HepG2 (cell line): ENCODE data around the gene APBB2. TPM values are rescaled to one million over a fixed set of nuclear protein-coding genes. Genes with fewer than 3 reads are reported as not detected.

ENCODE experiments used
- ATAD3A ChIP-seq: sonication (generic); formaldehyde crosslinking; IDR thresholded peaks from 2 replicates; pipeline ENCODE4 v1.4.0; 2020; ENCODE audit warnings: missing genetic modification reagents
- BHLHE40 ChIP-seq: IDR thresholded peaks from 2 replicates; pipeline ENCODE4 v1.6.1; 2011; ENCODE audit warnings: low read length, improper control_type of control experiment
- ELK4 ChIP-seq: sonication (generic); formaldehyde crosslinking; IDR thresholded peaks from 2 replicates; pipeline ENCODE4 v1.9.0; 2021; ENCODE audit warnings: missing genetic modification reagents, borderline replicate concordance
- GRHL1 ChIP-seq: sonication (generic); formaldehyde crosslinking; conservative IDR thresholded peaks from 2 replicates; pipeline ENCODE4 v1.8.0; 2022; ENCODE audit warnings: missing genetic modification reagents
- HNF1B ChIP-seq: sonication (generic); formaldehyde crosslinking; IDR thresholded peaks from 2 replicates; pipeline ENCODE4 v1.5.1; 2020; ENCODE audit warnings: mild to moderate bottlenecking, moderate library complexity, missing genetic modification reagents
- KLF6 ChIP-seq: IDR thresholded peaks from 2 replicates; pipeline ENCODE4 v1.8.0; 2016; ENCODE audit warnings: missing biosample characterization, missing genetic modification reagents
- MED8 ChIP-seq: sonication (generic); formaldehyde crosslinking; IDR thresholded peaks from 2 replicates; pipeline ENCODE4 v1.8.1; 2023; ENCODE audit warnings: mild to moderate bottlenecking, missing genetic modification reagents; ENCODE audit not compliant: insufficient replicate concordance
- MLLT10 ChIP-seq: sonication (generic); formaldehyde crosslinking; IDR thresholded peaks from 2 replicates; pipeline ENCODE4 v1.4.0; 2020; ENCODE audit warnings: missing genetic modification reagents
- NFIB ChIP-seq: sonication (generic); formaldehyde crosslinking; IDR thresholded peaks from 2 replicates; pipeline ENCODE4 v1.9.0; 2021; ENCODE audit warnings: missing genetic modification reagents, mild to moderate bottlenecking, borderline replicate concordance
- NONO ChIP-seq, 2 experiments: fragments of 450-650 bp in 1 of 2; sonication (generic) in 1 of 2; formaldehyde crosslinking in 1 of 2; IDR thresholded peaks in 1 of 2; conservative IDR thresholded peaks in 1 of 2; 2 replicates each; pipeline versions ENCODE4 v1.6.1 to v1.8.0; 2017 to 2022; ENCODE audit warnings: mild to moderate bottlenecking in 1 of 2, missing genetic modification reagents in 1 of 2, moderate library complexity in 1 of 2
- RELA ChIP-seq: sonication (generic); formaldehyde crosslinking; IDR thresholded peaks from 2 replicates; pipeline ENCODE4 v1.4.0; 2020; ENCODE audit warnings: missing genetic modification reagents
- RFX5 ChIP-seq: IDR thresholded peaks from 2 replicates; pipeline ENCODE4 v1.6.1; 2011; ENCODE audit warnings: low read depth, low read length, improper control_type of control experiment
- SIN3B ChIP-seq: fragments of 150-350 bp; IDR thresholded peaks from 2 replicates; pipeline ENCODE4 v1.6.1; 2014; ENCODE audit warnings: low read length
- SKI ChIP-seq: fragments of 450-650 bp; IDR thresholded peaks from one replicate; pipeline ENCODE4 v1.6.1; 2018; ENCODE audit warnings: mild to moderate bottlenecking; ENCODE audit not compliant: partially characterized antibody
- SMARCC2 ChIP-seq: fragments of 450-650 bp; IDR thresholded peaks from 2 replicates; pipeline ENCODE4 v1.6.1; 2017; ENCODE audit warnings: antibody characterized with exemption, mild to moderate bottlenecking
- TBL1XR1 ChIP-seq: fragments of 150-350 bp; IDR thresholded peaks from 2 replicates; pipeline ENCODE4 v1.6.1; 2014; ENCODE audit warnings: borderline replicate concordance, low read length; ENCODE audit not compliant: partially characterized antibody
- ZBTB39 ChIP-seq: sonication (generic); formaldehyde crosslinking; IDR thresholded peaks from 2 replicates; pipeline ENCODE4 v1.5.0; 2020; ENCODE audit warnings: missing genetic modification reagents
- ZBTB43 ChIP-seq: sonication (generic); formaldehyde crosslinking; conservative IDR thresholded peaks from 2 replicates; pipeline ENCODE4 v1.4.0; 2020; ENCODE audit warnings: missing genetic modification reagents
- ZKSCAN1 ChIP-seq: fragments of 150-350 bp; IDR thresholded peaks from 2 replicates; pipeline ENCODE4 v1.6.1; 2014; ENCODE audit warnings: low read length
- ZNF34 ChIP-seq: sonication (generic); formaldehyde crosslinking; IDR thresholded peaks from 2 replicates; pipeline ENCODE4 v1.4.0; 2020; ENCODE audit warnings: mild to moderate bottlenecking, missing genetic modification reagents, borderline replicate concordance
- ZNF546 ChIP-seq: sonication (generic); formaldehyde crosslinking; conservative IDR thresholded peaks from 2 replicates; pipeline ENCODE4 v1.8.1; 2023; ENCODE audit warnings: mild to moderate bottlenecking, missing genetic modification reagents
- ZSCAN12 ChIP-seq: sonication (generic); formaldehyde crosslinking; IDR thresholded peaks from 2 replicates; pipeline ENCODE4 v1.9.0; 2021; ENCODE audit warnings: mild to moderate bottlenecking, missing genetic modification reagents
- polyA plus RNA-seq, 8 experiments: library from polyadenylated mRNA; depleted of rRNA in 3 of 8; stranded (reverse) in 7 of 8; unstranded in 1 of 8; fragments of >200 nt; fragmentation: Illumina TruSeq in 4 of 8; extraction: Trizol in 4 of 8; gene quantifications; 2 replicates each; pipeline versions ENCODE4 v1.2.1 to v1.2.3, GENCODE V29; 2011 to 2016; ENCODE audit warnings: low read depth in 4 of 8, missing spikeins in 1 of 8, mixed read lengths in 1 of 8; ENCODE audit not compliant: insufficient read depth in 1 of 8
- total RNA-seq, 5 experiments: library from RNA; depleted of rRNA; stranded (reverse); fragments of >200 nt; fragmentation: Illumina TruSeq; extraction: Trizol; gene quantifications; 2 replicates each; pipeline ENCODE4 v1.2.3, GENCODE V29; 2016; ENCODE audit warnings: low read depth in 1 of 5

APBB2 gene
- total and polyA plus RNA-seq, 2 of the 13 experiments (the other 11 are each of a cell fraction or from before 2014, with no cell fraction given), result 11.7 to 17.0 TPM

GRCh38 chr4:41216294-41217019 lies 2.1 kb upstream of the APBB2 start (continued):
- TF ChIP-seq ZBTB39 (CRISPR knock-in tag) (peak; percentile 4; the same call in 1 of the 2 replicates), BHLHE40 (0 out of 2 replicates have a peak, but pooled peaks have one; percentile 30), GRHL1 (CRISPR knock-in tag) (no peak), NFIB (CRISPR knock-in tag) (no peak), RELA (no peak; the same call in 1 of the 2 replicates), ZSCAN12 (CRISPR knock-in tag) (no peak), MED8 (CRISPR knock-in tag) (peak; percentile 64), HNF1B (CRISPR knock-in tag) (no peak), SIN3B (no peak), ATAD3A (CRISPR knock-in tag) (no peak), ELK4 (0 out of 2 replicates have a peak, but pooled peaks have one; percentile 28), KLF6 (CRISPR knock-in tag) (no peak; the same call in 1 of the 2 replicates), MLLT10 (no peak), ZNF546 (CRISPR knock-in tag) (0 out of 2 replicates have a peak, but pooled peaks have one; percentile 58), RFX5 (0 out of 2 replicates have a peak, but pooled peaks have one; percentile 6), ZKSCAN1 (no peak), TBL1XR1 (no peak), ZBTB43 (CRISPR knock-in tag) (peak; percentile 65), SMARCC2 (no peak), SKI (no peak), ZNF34 (CRISPR knock-in tag) (peak; percentile 81; the same call in 1 of the 2 replicates), NONO (IDR thresholded peaks at IDR 0.05) (no peak), NONO (CRISPR knock-in tag; conservative IDR thresholded peaks at IDR 0.05) (peak; percentile 82)
